GM18907 (cell line): ENCODE measurements around the gene KRTAP12-2.

Source experiments
- ATAC-seq: cut with Tn5 transposase; IDR thresholded peaks from one replicate; pipeline ENCODE4 v1.9.1; 2021; ENCODE audit warnings: mild to moderate bottlenecking, moderate library complexity; ENCODE audit not compliant: unreplicated experiment

Gene KRTAP12-2, protein sequence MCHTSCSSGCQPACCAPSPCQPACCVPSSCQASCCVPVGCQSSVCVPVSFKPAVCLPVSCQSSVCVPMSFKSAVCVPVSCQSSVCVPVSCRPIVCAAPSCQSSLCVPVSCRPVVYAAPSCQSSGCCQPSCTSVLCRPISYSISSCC

DNA sequence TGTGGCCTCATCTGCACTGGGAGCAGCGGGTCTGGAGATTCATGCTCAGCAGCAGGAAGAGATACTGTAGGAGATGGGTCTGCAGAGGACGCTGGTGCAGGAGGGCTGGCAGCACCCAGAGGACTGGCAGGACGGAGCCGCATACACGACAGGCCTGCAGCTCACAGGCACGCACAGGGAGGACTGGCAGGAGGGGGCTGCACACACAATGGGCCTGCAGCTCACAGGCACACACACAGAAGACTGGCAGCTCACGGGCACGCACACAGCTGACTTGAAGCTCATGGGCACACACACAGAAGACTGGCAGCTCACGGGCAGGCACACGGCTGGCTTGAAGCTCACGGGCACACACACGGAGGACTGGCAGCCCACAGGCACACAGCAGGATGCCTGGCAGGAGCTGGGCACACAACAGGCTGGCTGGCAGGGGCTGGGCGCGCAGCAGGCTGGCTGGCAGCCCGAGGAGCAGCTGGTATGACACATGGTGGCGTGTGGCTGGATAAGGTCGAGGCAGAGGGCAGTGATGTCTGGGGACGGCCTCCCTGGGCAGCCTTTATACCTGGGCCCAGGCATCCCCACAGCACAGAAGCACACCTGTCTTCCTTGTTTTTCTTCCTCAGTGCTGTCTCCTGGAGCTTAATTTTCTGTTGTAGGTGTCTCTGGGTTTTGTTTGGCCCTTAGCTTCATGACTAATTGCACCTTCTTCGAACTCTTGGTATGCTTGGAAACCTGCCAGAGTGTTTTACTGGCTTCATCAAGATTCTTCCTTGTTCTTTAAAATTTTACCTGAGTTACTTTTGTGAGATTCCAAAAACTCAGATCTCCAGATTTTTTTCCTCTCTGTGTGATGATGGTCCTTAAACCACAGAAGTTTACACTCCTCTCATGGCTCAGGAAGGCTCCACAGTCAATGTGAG is at the start of gene KRTAP12-2:
TSS of gene KRTAP12-2 (minus strand) at position 527 of the 920 bp plus-strand sequence. CDS start at position 486, 41 bp downstream.
- ATAC-seq, result no peak

DNA sequence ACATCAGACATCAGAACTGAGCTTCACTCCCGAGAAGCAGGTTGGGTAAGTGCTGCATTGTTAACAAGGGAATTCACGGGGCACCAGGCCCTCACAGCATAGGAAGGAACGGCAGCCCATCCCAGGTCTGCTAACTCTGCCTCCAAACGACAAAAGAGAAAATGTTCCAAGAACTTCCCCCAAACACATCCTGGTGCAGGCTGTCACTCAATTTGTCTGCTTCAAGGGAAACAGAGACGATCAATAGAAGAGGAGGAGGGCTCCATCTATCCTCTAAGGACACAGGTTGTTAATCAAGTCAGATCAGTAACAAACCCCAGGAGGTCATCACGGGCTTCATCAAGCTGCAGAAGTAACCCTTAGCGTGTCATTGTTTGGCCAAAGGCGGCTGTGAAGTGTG is 48.2 kb upstream of the KRTAP12-2 start:
- no peak for ATAC-seq

DNA sequence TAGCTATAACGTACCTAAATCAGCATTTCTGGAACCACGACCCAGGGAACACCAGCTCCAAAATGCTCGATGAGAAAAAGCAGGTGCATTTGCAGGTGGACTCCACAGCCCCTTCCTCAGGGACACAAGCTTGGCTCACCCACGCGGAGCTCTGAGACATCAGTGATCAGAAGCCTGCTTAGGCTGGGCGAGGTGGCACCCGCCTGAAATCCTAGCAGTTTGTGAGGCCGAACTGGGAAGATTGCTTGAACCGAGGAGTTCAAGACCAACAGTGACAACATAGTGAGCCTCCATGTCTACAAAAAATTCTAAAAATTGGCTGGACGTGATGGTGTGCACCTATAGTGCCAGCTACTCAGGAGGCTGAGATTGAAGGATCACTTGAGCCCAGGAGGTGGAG is 47.1 kb upstream of the KRTAP12-2 start:
- ATAC-seq, result no peak

DNA sequence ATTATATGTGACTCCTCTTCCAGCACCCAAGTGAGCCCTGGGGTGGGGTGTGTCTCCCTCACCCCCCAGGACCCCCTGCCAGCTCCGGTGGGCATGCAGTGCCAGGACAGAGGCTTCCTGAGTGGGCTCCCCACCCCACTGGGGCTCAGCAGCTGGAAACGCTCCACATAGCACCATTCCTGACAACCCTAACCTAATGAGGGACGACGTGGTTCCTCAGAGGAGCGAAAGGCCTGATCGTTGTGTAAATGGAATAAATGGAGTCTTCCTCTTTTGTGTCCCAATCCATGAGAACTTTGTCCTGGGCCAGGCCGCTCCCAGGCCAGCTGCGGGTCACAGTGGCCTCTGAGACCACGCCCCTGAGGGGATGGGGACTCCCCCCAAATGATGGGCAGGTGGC is 46.4 kb upstream of the KRTAP12-2 start:
- no peak for ATAC-seq

DNA sequence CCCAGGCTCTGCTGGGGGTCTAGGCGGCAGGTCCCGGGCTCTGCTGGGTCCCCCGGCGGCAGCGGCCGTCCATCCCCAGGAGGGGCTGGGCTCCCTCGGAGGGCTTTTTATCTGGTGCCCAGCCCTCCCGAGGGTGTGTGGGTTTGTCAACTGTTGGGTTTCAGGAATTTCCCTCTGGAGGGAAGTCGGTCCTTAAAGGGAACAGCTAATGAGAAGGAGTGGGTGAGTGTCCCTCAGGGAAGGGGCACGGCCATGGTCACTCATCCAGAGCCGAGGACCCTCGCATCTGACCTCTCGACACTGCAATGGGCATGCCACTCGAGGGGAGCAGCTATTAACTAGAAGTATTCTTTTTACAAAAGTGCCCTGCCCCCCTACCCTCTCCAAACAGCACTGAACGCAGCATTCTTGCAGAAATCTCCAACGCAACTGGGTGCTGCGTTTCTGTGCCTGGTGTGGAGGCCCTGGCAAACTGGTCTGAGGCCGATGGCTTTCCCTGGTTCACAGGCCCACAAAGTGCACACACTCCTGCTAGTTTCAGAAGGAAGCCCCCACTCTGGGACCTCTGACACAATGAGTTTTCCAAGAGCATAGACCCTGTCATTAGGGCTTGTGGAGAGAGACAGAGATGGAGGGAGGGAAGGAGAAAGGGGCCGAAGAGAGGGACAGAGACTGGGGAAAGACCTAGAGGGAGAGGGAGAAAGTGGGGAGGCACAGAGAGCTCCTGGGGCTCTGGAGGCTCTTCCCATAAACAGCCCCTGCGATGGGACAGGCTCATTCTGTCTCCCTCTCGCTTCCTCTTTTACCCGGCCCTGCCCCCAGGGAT is 45.7 kb upstream of the KRTAP12-2 start:
- no peak for ATAC-seq

DNA sequence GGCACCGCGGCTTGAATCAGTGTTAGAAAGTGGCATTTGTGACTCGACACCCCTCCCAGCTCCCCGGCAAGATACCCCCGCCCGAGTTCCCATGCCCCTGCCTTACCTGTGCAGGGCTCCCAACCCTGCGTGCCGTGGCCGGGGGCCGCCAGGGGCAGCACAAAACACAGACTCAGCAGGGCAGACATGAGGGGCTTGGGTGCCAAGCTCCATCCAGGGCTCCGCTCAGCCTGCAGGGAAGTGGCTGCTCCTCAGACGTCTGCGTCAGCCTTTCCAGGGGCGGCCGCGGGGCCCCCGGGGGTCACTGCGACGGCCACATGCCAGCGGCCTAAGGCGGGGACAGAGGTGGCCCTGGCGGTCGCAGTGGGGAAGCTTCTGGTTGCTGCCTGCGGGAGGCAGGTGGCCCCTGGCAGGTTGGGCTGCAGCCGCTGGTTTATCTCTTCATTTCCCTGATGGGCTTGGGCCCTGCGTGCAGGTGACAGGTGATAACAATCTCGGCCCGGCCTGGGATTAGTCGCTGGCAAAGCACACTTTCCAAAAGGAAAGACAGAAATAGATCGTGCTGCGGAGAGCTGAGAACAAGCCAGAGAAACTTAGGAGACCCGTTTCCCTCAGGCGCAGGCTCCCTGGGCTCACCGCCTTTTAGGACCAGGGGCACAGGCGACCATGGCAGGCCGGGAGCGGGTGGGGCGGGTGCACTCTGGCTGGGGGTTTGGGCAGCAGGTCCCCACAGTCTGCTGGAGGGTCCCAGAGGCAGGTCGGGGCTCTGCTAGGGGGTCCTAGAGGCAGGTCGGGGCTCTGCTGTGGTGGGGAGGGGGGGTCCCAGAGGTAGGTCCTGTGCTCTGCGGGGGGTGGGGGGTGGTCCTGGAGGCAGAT is 44.8 kb upstream of the KRTAP12-2 start, which contains the start of gene TSPEAR:
TSS of gene TSPEAR (minus strand) at position 246 of the 876 bp plus-strand sequence. CDS start at position 188, 58 bp downstream.
- no peak for ATAC-seq

DNA sequence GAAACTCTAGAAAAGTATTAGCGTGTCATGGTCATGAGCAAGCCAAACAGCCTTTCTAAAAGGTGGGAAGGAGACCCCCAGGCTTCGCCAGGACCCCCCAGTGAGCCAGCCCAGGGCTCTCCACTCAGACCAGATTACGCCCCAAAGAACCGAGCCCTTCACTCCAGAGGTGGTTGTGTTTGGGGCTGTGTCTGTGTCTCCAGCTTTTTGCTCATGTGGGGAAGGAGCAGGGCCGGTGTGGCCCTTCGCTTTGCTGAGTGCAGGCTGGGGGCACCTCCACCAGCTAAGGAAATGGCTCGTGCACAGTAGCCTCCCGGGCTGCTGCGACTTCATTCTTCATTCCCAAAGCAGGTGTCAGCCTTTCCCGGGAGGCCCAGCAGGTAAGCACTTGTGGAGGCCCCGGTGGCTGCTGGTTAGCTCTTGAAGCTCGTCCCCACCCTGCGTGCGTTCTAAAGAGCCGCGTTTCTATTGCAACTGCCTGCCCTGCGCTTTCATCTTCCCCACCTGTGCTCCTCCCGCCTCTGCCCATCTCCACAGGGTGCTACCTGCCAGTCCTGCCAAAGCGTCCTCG is 44.1 kb upstream of the KRTAP12-2 start:
- ATAC-seq, result no peak

DNA sequence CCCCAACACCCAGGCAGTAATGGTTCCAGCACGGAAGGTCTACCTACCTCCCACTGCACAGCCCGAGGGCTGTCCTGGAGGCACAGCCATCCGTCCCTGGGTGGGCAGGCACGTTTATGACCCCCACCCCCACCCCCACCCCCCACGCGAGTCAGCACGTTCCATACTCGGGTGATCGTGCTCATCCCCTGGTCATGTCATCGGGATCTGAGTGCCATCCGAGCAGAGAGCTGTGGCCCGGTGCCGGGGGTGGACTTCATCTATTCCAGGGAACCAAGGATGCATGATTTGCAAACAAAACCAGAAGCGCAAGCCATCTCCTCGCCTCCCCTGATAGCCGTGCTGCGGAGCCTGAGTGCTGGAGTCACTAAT is 43.6 kb upstream of the KRTAP12-2 start:
- no peak for ATAC-seq

DNA sequence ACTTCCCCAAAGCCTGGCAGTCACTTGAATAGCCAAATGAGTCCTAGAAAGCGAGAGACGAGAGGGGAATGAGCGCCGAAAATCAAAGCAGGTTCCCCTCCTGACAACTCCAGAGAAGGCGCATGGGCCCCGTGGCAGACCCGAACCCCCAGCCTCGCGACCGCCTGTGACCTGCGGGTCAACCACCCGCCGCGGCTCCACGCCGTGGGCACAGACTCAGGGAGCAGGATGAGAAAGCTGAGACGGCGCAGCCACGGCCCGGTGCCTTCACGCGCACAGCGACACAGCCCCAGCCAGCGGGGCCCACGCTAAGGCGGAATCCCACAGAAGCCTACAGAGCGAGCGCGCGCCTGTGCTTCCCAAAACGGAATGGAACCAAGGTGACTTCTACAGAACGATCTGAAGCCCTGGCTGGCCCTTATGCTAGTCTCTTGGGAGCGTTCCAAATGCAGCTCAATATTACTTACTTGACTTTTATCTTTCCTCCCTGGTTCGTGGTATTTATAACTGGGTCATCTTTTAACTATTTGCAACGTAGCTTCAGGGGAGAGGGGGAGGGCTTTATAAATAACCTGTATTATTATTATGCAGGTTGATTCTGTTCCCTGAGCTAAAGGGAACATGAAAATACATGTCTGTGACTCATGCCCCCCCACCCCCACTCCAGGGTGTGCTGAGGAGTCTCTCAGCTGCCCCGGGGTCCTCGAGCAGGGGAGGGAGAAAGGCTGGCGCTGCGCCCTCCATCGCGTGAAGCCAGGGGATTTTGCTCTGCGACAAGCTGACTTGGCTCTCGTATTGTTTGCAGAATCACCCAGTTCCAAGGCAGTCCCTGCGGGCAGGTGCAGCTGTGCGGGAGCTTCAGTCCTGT is 42.9 kb upstream of the KRTAP12-2 start:
- ATAC-seq, result no peak

DNA sequence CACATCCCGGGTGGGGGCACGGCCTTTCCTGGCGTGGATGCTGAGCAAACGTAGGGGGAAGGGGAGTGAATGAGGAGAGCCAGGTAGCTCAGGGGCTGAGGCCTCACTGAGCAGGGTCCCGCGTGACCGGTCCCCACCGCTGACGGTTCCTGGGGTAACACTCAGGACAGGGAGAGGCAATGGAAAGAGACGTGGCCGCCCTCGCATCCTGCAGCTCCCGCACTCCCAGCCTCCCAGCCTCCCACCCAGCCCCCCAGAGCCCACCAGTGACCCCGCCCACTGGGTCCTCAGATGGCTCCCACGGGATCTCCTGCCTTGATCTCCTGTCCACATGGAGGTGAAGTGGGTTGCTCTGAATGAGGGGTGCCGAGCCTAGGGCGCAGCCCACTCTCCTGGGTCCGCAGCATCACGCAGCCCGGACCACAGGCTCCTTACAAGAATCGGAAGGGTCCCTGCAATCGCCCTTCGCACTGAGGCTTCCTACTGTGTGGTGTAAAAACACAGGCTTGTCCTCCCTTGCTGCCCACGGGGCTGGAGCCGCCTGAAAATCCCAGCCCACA is 42.2 kb upstream of the KRTAP12-2 start:
- ATAC-seq, result no peak

DNA sequence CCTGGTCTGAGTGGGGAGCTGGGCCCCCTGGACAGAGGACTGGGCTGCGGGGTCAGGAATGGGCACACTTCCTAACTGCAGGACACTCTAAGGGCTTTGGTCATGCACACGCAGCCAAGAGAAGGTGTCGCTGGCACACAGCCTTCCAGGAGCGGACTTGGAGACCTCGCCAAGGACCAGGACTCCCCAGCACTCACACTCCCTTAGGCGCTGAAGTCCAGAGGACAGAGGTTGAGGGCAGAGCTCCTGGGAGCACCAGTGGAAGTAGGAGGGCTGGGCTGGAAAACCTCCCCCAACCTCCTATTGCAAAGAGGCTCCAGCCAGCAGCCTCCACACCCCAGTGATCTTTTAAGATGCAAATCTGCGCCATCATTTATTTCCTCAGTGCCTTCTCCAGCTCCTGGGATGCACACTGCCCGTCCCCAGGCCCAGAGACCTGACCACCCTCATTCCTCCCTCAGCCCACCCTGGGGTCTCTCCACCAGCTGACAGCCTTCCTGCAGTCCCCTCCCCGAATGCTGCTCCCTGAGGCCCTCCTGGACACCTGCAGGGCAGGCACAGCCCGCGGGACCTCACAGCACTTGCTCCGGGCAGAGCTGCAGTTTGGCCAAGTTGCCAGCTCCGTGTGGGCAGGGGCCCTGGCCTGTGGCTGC is 41.6 kb upstream of the KRTAP12-2 start:
- ATAC-seq, result no peak

DNA sequence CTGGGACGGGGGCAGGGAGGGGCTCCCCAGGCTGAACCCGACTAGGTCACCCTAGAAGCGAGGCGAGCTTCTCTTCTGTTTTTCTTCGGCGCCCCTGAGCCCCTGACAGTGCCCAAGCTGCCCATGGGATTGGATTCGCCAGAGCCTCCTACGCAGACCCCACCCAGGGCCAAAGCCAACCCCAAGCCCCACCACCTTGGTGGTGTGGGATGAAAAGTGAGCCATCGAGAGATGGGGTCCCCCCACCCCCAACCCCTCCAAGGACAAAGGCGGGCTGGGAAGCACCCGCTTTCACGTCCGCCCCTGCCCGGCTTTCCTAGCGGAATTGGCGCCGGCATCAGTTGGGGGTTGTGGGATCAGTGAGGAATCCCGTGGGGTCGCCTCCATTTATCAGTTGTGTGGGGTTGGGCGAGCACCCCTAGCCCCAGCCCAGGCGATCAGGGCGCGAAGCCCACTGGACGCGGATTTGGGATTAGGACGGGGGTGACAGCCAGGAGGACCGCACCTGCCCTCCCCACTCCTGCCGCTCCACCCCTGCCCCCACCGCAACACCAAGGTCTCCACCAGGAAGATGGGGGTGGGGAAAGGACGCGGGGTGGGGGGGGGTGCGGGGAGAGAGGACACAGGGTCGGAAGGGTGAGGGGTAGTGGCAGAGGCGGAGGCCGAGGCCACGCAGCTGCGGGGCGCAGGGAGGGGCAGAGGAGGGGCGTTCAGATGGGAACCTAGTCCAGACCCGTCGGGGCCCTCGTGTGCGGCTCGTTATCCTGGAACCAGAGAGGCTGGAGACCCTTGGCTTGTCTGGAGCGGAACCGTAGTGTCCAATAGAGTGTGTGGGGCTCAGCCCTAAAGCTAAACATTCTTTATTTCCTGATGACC is 40.2 kb upstream of the KRTAP12-2 start:
- no peak for ATAC-seq

DNA sequence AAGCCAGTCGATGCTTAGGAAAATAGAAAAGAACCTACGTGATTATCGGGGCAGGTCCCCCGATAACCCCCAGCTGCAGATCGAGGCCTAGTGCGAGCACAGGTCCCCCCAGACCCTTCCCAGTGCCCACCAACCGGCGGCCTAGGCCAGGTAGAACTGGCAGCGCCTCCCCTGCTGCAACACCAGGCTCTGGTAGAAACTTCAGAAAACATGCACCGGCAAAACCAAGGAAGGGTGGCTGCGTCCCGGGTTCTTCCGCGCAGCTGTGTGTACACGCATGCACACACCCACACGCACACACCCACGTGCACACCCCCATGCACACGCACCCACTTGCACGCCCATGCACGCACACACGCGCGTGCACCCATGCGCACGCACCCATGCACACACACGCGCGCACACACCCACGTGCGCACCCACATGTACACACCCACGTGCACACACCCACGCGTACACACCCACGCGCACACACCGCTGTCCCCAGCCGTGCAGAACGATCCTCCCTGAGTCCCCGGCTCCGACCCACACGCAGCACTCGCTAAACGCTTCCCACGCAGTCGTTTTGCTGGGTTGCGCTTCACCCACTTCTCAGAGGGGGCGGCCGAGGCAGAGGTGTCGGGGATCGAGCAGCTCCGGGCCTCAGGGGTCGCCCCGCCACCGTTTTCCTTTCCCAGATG is 39.4 kb upstream of the KRTAP12-2 start:
- no peak for ATAC-seq

DNA sequence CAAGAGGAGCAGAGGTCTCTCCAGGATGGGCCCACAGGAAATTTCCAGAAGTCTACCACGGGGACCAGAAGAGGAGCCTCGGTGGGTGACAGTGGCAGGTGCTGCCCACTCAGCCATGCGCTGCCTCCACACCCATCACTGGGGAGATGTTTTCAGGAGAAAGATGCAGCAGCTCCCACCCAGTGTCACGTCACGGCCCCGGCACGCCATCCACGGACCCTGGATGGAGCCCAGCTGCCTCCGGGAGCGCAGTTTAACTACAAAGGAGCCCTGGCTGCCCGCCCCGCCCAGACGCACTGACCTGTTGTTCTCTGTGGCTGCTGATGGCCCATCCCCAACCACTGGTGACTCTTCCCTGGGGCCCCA is 37.9 kb upstream of the KRTAP12-2 start:
- ATAC-seq, result no peak

DNA sequence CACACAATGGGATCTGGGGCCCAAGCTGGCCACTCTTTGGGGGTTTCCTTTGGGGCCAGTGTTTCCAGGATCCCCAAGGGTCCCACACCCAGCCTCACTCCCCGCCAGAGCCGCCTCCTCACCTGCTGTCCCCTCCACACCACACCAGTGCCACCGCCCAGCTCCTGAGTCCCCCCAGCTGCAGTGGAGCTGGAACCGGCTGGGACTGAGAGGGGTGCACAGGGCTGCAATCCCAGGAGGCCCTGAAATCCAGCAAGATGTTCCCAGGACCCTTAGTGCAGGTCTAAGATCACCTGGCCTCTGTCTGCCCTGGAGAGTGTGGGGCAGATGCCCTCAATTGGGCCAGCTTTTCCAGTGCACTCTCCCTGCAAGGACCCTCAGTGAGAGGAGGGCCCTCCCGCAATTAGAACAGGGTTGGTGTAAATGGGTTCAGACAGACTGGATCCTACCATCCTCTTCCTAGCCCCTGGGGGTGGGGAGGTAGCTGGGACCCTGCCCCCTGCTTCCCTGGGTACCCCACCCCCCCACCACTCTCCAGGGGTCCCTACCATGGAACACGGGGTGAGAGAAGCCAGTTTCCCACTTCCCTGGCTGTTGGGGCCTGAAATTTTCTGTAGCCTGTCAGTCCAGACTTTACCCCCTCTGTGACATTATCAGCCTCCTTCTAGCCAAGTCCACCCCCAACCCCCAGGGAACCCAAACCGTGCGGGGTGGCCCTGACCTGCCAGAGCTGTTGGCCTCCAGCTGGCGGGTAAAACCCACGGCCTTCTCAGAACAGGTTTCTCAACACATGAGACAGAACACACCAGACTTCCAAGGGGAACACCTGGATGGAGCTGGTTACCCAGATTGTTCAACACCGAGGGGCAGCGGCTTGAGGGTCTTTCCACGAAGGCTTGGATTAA is 37.3 kb upstream of the KRTAP12-2 start:
- no peak for ATAC-seq
